Neural progenitor cell (in vitro differentiated cells): Measurements from ENCODE around the gene IGFLR1. TPM values are rescaled to one million over a fixed set of nuclear protein-coding genes. Genes with fewer than 3 reads are reported as not detected.

Experiments
- DNase-seq: peaks from one replicate; pipeline ENCODE4 v3.0.0-alpha.2; 2016; ENCODE audit warnings: low spot score
- H2AFZ ChIP-seq: fragments of 200-600 bp; sonication (generic); replicated peaks from 2 replicates; pipeline ENCODE4 v1.6.1; 2016; ENCODE audit warnings: antibody characterized with exemption
- H3F3A ChIP-seq: fragments of 200-600 bp; sonication (generic); 2 replicates; pipeline ENCODE4 v1.6.1; 2016; ENCODE audit warnings: antibody characterized with exemption, low read depth
- H3K27ac ChIP-seq: fragments of 200-600 bp; sonication (generic); 2 replicates; pipeline ENCODE4 v1.5.1; 2016; ENCODE audit warnings: mild to moderate bottlenecking
- H3K27me3 ChIP-seq: fragments of 200-600 bp; sonication (generic); 2 replicates; pipeline ENCODE4 v1.6.1; 2016; ENCODE audit warnings: mild to moderate bottlenecking, moderate library complexity
- H3K36me3 ChIP-seq: fragments of 200-600 bp; sonication (generic); 2 replicates; pipeline ENCODE4 v1.5.1; 2016
- H3K4me1 ChIP-seq: fragments of 200-600 bp; sonication (generic); 2 replicates; pipeline ENCODE4 v1.6.1; 2016; ENCODE audit warnings: mixed run types
- H3K4me2 ChIP-seq: fragments of 200-600 bp; sonication (generic); 2 replicates; pipeline ENCODE4 v1.6.1; 2016
- H3K4me3 ChIP-seq: fragments of 200-600 bp; sonication (generic); 2 replicates; pipeline ENCODE4 v1.5.1; 2016
- H3K79me2 ChIP-seq: fragments of 200-600 bp; sonication (generic); 2 replicates; pipeline ENCODE4 v1.6.1; 2016; ENCODE audit warnings: low read depth
- H3K9ac ChIP-seq: fragments of 200-600 bp; sonication (generic); 2 replicates; pipeline ENCODE4 v1.6.1; 2016
- H3K9me3 ChIP-seq: fragments of 200-600 bp; sonication (generic); 2 replicates; pipeline ENCODE4 v1.5.1; 2016; ENCODE audit warnings: low read depth
- H4K20me1 ChIP-seq: fragments of 200-600 bp; sonication (generic); 2 replicates; pipeline ENCODE4 v1.6.1; 2016; ENCODE audit warnings: low read depth
- H3K27ac Mint-ChIP-seq: 3 replicates; pipeline ENCODE4 v1.8.0; 2021; ENCODE audit warnings: mixed read lengths
- H3K27me3 Mint-ChIP-seq: 2 replicates; pipeline ENCODE4 v1.8.0; 2022; ENCODE audit warnings: low read depth, mild to moderate bottlenecking, inconsistent platforms, moderate library complexity, mixed read lengths; ENCODE audit not compliant: insufficient read depth
- H3K36me3 Mint-ChIP-seq: 3 replicates; pipeline ENCODE4 v1.8.0; 2021; ENCODE audit warnings: mixed read lengths
- H3K4me1 Mint-ChIP-seq: 3 replicates; pipeline ENCODE4 v1.8.0; 2021; ENCODE audit warnings: mixed read lengths
- H3K4me3 Mint-ChIP-seq: 3 replicates; pipeline ENCODE4 v1.8.0; 2021; ENCODE audit warnings: mild to moderate bottlenecking, moderate library complexity, mixed read lengths
- H3K9me3 Mint-ChIP-seq: 3 replicates; pipeline ENCODE4 v1.8.0; 2020; ENCODE audit warnings: mixed read lengths
- CTCF ChIP-seq: fragments of 200-600 bp; sonication (generic); IDR thresholded peaks from 2 replicates; pipeline ENCODE4 v1.5.1; 2017; ENCODE audit warnings: antibody characterized with exemption, mild to moderate bottlenecking
- EZH2 ChIP-seq: fragments of 200-600 bp; sonication (generic); IDR thresholded peaks from 2 replicates; pipeline ENCODE4 v1.6.1; 2017; ENCODE audit warnings: antibody characterized with exemption, mild to moderate bottlenecking, moderate library complexity
- EZH2phosphoT487 ChIP-seq: fragments of 200-600 bp; sonication (generic); IDR thresholded peaks from 2 replicates; pipeline ENCODE4 v1.6.1; 2017; ENCODE audit warnings: antibody characterized with exemption
- total RNA-seq: library from RNA; depleted of rRNA; stranded (reverse); fragments of >200 nt; gene quantifications from 2 replicates; pipeline ENCODE4 v1.2.3, GENCODE V29; 2015; ENCODE audit warnings: low replicate concordance

The IGFLR1 gene
- total RNA-seq, 1 donor from 2014 or later = 5.0 TPM

GRCh38 chr19:35776102-35776788, 34.0 kb upstream of the IGFLR1 start:
- Mint-ChIP-seq H3K9me3 (no peaks in the 10 kb centered on the region), H3K4me3 (peak overlapping the region; percentile 91), H3K36me3 (peaks cover 5% of the 10 kb centered on the region), H3K27ac (no peak overlapping the region), H3K4me1 (peaks cover 24% of the 10 kb centered on the region), H3K27me3 (peaks cover 7% of the 10 kb centered on the region)
- Histone ChIP-seq H3K27ac (no peak overlapping the region), H3K36me3 (no peaks in the 10 kb centered on the region), H2AFZ (no peak overlapping the region), H3K4me3 (peak overlapping the region; percentile 69), H3F3A (peaks cover 21% of the 10 kb centered on the region), H3K9me3 (no peaks in the 10 kb centered on the region), H3K4me1 (peaks cover 23% of the 10 kb centered on the region), H4K20me1 (peaks cover 28% of the 10 kb centered on the region), H3K4me2 (peak overlapping the region; percentile 84), H3K79me2 (no peaks in the 10 kb centered on the region), H3K9ac (no peak overlapping the region), H3K27me3 (peaks cover 22% of the 10 kb centered on the region)
- DNase-seq = peak; percentile 59
- TF ChIP-seq EZH2phosphoT487 (no peak), CTCF (no peak), EZH2 (no peak)

GRCh38 chr19:35775298-35776101, 33.2 kb upstream of the IGFLR1 start, which contains the start of gene ARHGAP33:
Gene ARHGAP33 (plus strand): TSS chr19:35775564. CDS start chr19:35775659, 95 bp downstream.
- Histone ChIP-seq H4K20me1 (peaks cover 28% of the 10 kb centered on the region), H3K4me3 (peak within 1 kb of the TSS; percentile 69), H3K27me3 (peaks cover 22% of the 10 kb centered on the region), H3K27ac (no peak within 1 kb of the TSS), H3K4me2 (peak within 1 kb of the TSS; percentile 84), H3K79me2 (no peaks in the 10 kb centered on the region), H3K4me1 (peaks cover 23% of the 10 kb centered on the region), H3K9ac (no peak within 1 kb of the TSS), H2AFZ (no peak within 1 kb of the TSS), H3K36me3 (no peaks in the 10 kb centered on the region), H3F3A (peaks cover 21% of the 10 kb centered on the region), H3K9me3 (no peaks in the 10 kb centered on the region)
- Mint-ChIP-seq H3K27ac (no peak within 1 kb of the TSS), H3K36me3 (peaks cover 5% of the 10 kb centered on the region), H3K4me1 (peaks cover 24% of the 10 kb centered on the region), H3K27me3 (peaks cover 7% of the 10 kb centered on the region), H3K4me3 (peak within 1 kb of the TSS; percentile 91), H3K9me3 (no peaks in the 10 kb centered on the region)
- TF ChIP-seq EZH2phosphoT487 (no peak), CTCF (no peak), EZH2 (no peak)
- DNase-seq = peak; percentile 100

- DNase-seq = no peak
- H3K4me1 Mint-ChIP-seq = peaks cover 24% of the 10 kb centered on the region
- peaks cover 7% of the 10 kb centered on the region for H3K27me3 Mint-ChIP-seq
- Histone ChIP-seq H3F3A (peaks cover 21% of the 10 kb centered on the region), H2AFZ (no peak overlapping the region), H3K4me2 (peak overlapping the region; percentile 65), H3K36me3 (no peaks in the 10 kb centered on the region), H3K9ac (no peak overlapping the region), H3K27ac (no peak overlapping the region), H3K9me3 (no peaks in the 10 kb centered on the region), H3K4me1 (peaks cover 23% of the 10 kb centered on the region), H3K27me3 (peaks cover 22% of the 10 kb centered on the region), H4K20me1 (peaks cover 28% of the 10 kb centered on the region), H3K4me3 (peak overlapping the region; percentile 69), H3K79me2 (no peaks in the 10 kb centered on the region)
- H3K27ac Mint-ChIP-seq = no peak overlapping the region
- H3K36me3 Mint-ChIP-seq = peaks cover 5% of the 10 kb centered on the region
- TF ChIP-seq EZH2phosphoT487 (no peak), CTCF (no peak), EZH2 (no peak)
- H3K9me3 Mint-ChIP-seq = no peaks in the 10 kb centered on the region
- peak overlapping the region; percentile 89 for H3K4me3 Mint-ChIP-seq
These were observed 32.7 kb upstream of the IGFLR1 start for GRCh38 chr19:35775046-35775297.
